KMS-11 (cell line): Measurements from ENCODE around the gene LARP1.
"Not testable (repeated sequence)": the region's sequence is repeated elsewhere in the genome, so short reads cannot be mapped to it uniquely, and the experiment has no call there.

ENCODE experiments used
- H2AFZ ChIP-seq: fragments of 200-600 bp; sonication (generic); 2 replicates; pipeline ENCODE4 v1.6.1; 2016; ENCODE audit warnings: antibody characterized with exemption, mixed run types, low read depth
- H3K27ac ChIP-seq: fragments of 200-600 bp; sonication (generic); 2 replicates; pipeline ENCODE4 v1.6.1; 2016; ENCODE audit warnings: mild to moderate bottlenecking, mixed run types
- H3K27me3 ChIP-seq: fragments of 200-600 bp; sonication (generic); 2 replicates; pipeline ENCODE4 v1.6.1; 2017; ENCODE audit warnings: mild to moderate bottlenecking, low read depth, mixed run types, moderate library complexity; ENCODE audit not compliant: insufficient read depth
- H3K36me3 ChIP-seq: fragments of 200-600 bp; sonication (generic); 2 replicates; pipeline ENCODE4 v1.6.1; 2017; ENCODE audit warnings: mild to moderate bottlenecking, mixed run types; ENCODE audit not compliant: insufficient read depth
- H3K4me1 ChIP-seq: fragments of 200-600 bp; sonication (generic); 2 replicates; pipeline ENCODE4 v1.6.1; 2016; ENCODE audit warnings: mild to moderate bottlenecking, low read depth, mixed run types; ENCODE audit not compliant: poor library complexity, severe bottlenecking
- H3K4me2 ChIP-seq: fragments of 200-600 bp; sonication (generic); 2 replicates; pipeline ENCODE4 v1.7.0; 2016; ENCODE audit warnings: mild to moderate bottlenecking, mixed run types
- H3K4me3 ChIP-seq: fragments of 200-600 bp; sonication (generic); IDR thresholded peaks from 2 replicates; pipeline ENCODE4 v1.6.1; 2017; ENCODE audit warnings: low read depth, low read length, mixed read lengths; ENCODE audit not compliant: insufficient read depth
- H3K79me2 ChIP-seq: fragments of 200-600 bp; sonication (generic); 2 replicates; pipeline ENCODE4 v1.6.1; 2016; ENCODE audit warnings: low read depth, mixed run types; ENCODE audit not compliant: insufficient read depth
- H3K9ac ChIP-seq: fragments of 200-600 bp; sonication (generic); 2 replicates; pipeline ENCODE4 v1.6.1; 2016; ENCODE audit warnings: mild to moderate bottlenecking, mixed run types
- H4K20me1 ChIP-seq: fragments of 200-600 bp; sonication (generic); 2 replicates; pipeline ENCODE4 v1.6.1; 2016; ENCODE audit warnings: mild to moderate bottlenecking, mixed run types; ENCODE audit not compliant: insufficient read depth
- CTCF ChIP-seq: fragments of 200-600 bp; sonication (generic); conservative IDR thresholded peaks from 2 replicates; pipeline ENCODE4 v1.6.1; 2017; ENCODE audit warnings: low read depth, mild to moderate bottlenecking, antibody characterized with exemption, low read length, moderate library complexity, mixed read lengths

Gene LARP1

DNA sequence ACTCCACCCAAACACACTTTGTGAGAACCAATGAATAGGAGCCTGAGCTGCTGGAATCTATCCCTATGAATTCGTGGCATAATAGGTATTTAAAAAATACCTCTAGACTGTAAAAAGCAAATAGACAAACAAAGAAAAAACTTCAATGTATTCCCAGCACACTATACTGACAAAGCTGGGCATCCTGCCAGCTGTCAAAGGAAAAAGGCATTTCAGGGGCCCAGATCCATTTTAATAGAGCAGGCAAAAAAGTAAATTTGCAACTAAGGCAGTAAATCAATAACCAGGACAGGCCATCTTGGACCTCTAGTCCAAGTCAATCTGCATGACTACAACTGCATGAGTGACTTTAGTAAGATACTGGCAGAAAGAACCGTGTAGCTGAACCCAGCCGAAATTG lies 25.6 kb upstream of the LARP1 start:
- H3K4me3 ChIP-seq = no peak overlapping the region
- no peak overlapping the region for H3K4me2 ChIP-seq
- H3K36me3 ChIP-seq = no peaks in the 10 kb centered on the region
- H2AFZ ChIP-seq = no peak overlapping the region
- H3K27me3 ChIP-seq = no peaks in the 10 kb centered on the region
- no peaks in the 10 kb centered on the region for H4K20me1 ChIP-seq
- TF ChIP-seq CTCF = no peak
- H3K9ac ChIP-seq = no peak overlapping the region
- H3K4me1 ChIP-seq = peaks cover 1% of the 10 kb centered on the region
- H3K27ac ChIP-seq = no peak overlapping the region
- no peaks in the 10 kb centered on the region for H3K79me2 ChIP-seq

GRCh38 chr5:154730761-154731160 lies 24.4 kb upstream of the LARP1 start:
- H3K36me3 ChIP-seq, H3K27ac ChIP-seq, H3K4me2 ChIP-seq, H3K4me1 ChIP-seq, H4K20me1 ChIP-seq, H3K4me3 ChIP-seq, H2AFZ ChIP-seq, H3K27me3 ChIP-seq, H3K9ac ChIP-seq, H3K79me2 ChIP-seq: not testable (repeated sequence)

DNA sequence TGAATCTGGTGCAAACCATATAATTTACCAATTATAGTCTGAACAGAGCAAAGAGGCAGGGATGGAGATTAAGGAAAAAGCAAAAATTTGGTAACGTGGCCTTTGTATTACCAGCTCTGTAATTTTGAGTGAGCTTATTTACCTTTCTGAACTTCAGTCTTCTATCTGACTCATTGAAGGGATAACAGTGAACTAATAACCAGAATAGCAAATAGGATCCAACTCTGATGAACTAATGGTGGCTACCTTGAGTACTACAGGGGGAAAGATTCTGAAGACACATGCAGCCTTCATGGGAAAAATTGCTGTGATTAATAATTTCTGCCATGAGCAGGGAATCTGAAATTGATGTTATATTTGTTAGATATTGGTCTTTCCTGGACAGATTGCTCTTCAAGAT lies 23.0 kb upstream of the LARP1 start:
- no peak overlapping the region for H3K4me3 ChIP-seq
- H3K9ac ChIP-seq = no peak overlapping the region
- TF ChIP-seq CTCF = no peak
- no peak overlapping the region for H3K4me2 ChIP-seq
- H2AFZ ChIP-seq = no peak overlapping the region
- no peaks in the 10 kb centered on the region for H3K36me3 ChIP-seq
- H3K27me3 ChIP-seq = no peaks in the 10 kb centered on the region
- H3K27ac ChIP-seq = no peak overlapping the region
- no peaks in the 10 kb centered on the region for H4K20me1 ChIP-seq
- no peaks in the 10 kb centered on the region for H3K79me2 ChIP-seq
- H3K4me1 ChIP-seq = peaks cover 3% of the 10 kb centered on the region

DNA sequence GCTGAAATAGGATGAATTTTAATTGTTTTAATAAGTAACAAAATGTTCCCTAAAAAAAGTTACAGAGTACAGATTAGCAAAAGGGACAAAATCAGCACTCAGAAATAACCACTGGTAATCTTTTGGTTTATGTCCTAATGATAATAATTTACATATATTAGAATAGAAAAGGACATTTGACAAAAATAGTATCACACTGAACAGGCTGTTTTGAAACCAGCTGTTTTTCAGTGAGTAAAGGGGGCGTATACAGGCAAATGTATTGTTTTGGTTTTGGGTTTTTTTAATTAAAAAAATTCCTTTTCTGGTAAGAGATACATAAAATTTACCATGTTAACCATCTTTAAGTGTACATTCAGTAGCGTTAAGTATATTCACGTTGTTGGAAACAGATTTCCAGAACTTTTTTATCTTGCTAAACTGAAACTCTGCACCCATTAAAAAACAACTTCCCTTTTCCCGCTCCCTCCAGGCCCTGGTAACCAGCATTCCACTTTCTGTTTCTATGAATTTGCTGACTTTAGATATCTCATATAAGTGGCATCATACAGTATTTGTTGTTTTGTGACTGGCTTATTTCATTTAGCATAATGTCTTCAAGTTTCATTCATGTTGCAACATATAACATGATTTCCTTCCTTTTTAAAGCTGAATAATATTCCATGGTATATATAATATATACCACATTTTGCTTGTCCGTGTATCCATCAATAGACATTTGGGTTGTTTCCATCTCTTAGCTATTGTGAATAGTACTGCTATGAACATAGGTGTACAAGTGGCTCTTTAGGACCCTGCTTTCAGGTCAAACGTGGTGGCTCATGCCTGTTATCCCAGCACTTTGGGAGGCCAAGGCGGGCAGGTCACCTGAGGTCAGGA lies 20.6 kb upstream of the LARP1 start:
- no peak for TF ChIP-seq CTCF
- Histone ChIP-seq H2AFZ (no peak overlapping the region), H3K79me2 (no peaks in the 10 kb centered on the region), H3K9ac (no peak overlapping the region), H3K4me3 (no peak overlapping the region), H4K20me1 (no peaks in the 10 kb centered on the region), H3K27ac (no peak overlapping the region), H3K27me3 (no peaks in the 10 kb centered on the region), H3K36me3 (no peaks in the 10 kb centered on the region), H3K4me2 (no peak overlapping the region), H3K4me1 (peaks cover 3% of the 10 kb centered on the region)

DNA sequence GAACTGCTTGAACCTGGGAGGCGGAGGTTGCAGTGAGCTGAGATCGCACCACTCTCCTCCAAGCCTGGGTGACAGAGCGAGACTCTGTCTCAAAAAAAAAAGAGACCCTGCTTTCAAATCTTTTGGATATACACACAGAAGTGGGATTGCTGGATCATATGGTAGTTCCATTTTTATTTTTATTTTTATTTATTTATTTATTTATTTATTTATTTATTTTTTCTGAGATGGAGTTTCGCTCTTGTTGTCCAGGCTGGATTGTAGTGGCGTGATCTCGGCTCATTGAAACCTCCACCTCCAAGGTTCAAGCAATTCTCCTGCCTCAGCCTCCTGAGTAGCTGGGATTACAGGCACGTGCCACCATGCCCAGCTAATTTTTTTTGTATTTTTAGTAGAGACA lies 19.8 kb upstream of the LARP1 start:
- not testable (repeated sequence) for H3K9ac ChIP-seq, H4K20me1 ChIP-seq, H3K4me2 ChIP-seq, H3K36me3 ChIP-seq, H2AFZ ChIP-seq, H3K4me3 ChIP-seq, H3K27ac ChIP-seq, H3K27me3 ChIP-seq, H3K4me1 ChIP-seq, H3K79me2 ChIP-seq

GRCh38 chr5:154736372-154736771 lies 18.8 kb upstream of the LARP1 start:
- not testable (repeated sequence) for H4K20me1 ChIP-seq, H3K79me2 ChIP-seq, H3K36me3 ChIP-seq, H3K9ac ChIP-seq, H3K27me3 ChIP-seq, H3K4me3 ChIP-seq, H3K4me2 ChIP-seq, H3K27ac ChIP-seq, H3K4me1 ChIP-seq, H2AFZ ChIP-seq
